GM19328 (cell line): Measurements from ENCODE around the gene ZIC1.

Experiments used
- ATAC-seq: cut with Tn5 transposase; IDR thresholded peaks from one replicate; pipeline ENCODE4 v1.9.1; 2021; ENCODE audit warnings: mild to moderate bottlenecking, moderate library complexity; ENCODE audit not compliant: unreplicated experiment

ZIC1 gene

DNA sequence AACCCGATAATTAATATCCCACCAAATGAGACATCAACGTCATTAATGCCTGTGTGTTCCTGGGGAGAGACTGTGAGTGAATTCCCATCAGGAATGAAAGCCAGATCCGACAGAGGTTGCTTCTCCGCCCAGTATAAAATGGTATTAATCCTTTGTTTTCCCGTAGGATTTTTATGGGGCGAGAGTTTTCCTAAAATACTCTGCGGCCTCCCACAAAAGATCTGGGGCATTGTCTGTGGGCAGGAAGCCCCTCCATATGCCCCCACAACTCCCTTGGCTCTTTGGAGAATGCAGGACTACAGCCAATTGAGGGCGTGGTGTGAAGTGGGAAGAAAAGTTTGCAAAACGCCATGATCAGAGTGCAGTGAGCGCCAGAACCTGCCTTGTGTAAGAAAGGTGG, 29.5 kb upstream of the ZIC1 start:
- no peak for ATAC-seq

GRCh38 chr3:147380387-147380951, 28.7 kb upstream of the ZIC1 start:
- ATAC-seq, result no peak

GRCh38 chr3:147380977-147381376, 28.2 kb upstream of the ZIC1 start:
- ATAC-seq, result no peak

GRCh38 chr3:147381596-147381995, 27.6 kb upstream of the ZIC1 start:
- no peak for ATAC-seq

GRCh38 chr3:147383617-147384016, 25.5 kb upstream of the ZIC1 start:
- no peak for ATAC-seq

DNA sequence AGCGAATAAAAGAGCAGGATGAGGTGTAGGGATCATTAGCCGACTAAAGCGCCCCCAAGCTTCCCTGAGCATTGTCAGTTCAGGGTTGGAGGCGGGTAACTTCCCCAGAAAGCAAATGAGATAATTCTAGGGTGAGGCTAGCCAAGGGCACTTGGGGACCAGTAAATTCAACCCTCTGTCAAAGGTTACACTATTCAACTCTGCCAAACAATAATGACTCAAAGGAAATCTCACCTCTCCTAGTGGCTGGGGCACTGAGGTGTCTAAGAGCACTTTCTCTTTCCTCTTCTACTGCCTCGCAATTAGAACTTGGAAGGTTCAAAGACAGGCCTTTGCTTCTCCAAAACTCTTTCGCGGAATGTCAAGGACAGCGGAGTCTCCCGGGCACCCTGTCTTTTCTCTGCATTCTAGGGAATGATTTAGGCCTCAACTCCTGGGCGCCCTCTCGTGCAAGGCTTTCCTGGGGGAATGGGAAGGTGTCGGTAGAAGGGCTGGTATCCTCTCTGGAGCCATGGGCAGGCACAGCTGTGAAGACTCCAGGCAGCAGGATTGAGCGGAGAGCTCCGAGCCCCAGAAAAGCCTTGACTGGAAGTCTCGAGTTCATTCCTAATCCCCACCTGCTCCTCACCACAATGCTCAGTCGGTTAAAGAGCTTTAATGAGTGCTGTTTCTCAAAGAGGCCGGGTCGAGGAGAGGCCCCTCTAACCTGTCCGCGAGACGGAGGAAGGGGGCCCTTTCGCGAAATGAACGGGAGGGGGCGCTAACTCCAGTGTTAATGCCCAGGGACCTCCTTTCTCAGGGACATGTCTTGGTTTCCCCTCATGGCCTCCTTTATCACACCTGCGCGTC, 24.7 kb upstream of the ZIC1 start:
- ATAC-seq, result no peak

DNA sequence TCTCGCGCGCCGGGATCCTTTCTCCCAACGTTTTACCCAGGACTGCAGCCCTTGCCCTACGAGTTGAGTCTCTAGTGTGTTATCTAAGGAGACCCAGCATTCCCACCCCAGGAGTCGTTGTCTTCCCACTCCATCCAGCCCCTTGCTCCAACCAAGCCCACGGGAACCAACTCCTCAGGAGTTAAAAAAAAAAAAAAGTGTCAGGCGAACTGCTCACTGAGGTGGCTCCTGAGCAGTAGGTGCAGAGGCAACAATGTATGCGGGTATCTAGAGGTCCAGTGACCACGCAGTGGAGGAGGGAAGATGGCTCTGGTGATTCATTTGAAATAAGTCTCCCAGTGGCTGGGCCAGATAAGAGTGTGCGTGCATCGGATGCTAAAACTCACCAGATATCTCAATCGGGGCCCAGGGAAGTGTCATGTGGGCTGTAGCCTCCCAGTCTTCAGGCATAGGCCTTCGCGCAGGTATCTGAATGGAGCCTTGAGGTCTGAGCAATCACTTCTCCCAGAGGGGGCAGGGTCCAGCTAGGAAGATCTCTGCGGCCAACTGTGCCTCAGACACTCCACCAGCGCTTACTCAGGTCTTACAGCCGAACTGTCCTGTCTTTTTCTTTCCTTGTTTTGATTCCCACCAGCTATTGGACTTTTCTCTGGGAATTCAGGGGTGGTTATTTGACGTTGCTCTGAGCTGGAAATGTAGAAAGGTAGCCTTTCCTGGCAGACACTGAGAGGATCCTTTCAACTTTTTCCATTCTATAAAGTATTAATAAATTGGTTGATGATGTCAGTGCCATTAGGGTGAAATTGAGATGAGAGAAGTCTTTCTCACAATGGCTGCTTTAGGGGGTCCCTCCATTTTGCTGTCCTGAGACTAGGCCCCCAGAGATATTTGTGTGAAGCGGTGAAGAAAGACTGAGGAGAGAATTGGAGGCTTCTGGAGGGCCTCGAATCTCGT, 23.8 kb upstream of the ZIC1 start:
- no peak for ATAC-seq

- ATAC-seq, result no peak
Measured at GRCh38 chr3:147387291-147387884, 21.8 kb upstream of the ZIC1 start.

DNA sequence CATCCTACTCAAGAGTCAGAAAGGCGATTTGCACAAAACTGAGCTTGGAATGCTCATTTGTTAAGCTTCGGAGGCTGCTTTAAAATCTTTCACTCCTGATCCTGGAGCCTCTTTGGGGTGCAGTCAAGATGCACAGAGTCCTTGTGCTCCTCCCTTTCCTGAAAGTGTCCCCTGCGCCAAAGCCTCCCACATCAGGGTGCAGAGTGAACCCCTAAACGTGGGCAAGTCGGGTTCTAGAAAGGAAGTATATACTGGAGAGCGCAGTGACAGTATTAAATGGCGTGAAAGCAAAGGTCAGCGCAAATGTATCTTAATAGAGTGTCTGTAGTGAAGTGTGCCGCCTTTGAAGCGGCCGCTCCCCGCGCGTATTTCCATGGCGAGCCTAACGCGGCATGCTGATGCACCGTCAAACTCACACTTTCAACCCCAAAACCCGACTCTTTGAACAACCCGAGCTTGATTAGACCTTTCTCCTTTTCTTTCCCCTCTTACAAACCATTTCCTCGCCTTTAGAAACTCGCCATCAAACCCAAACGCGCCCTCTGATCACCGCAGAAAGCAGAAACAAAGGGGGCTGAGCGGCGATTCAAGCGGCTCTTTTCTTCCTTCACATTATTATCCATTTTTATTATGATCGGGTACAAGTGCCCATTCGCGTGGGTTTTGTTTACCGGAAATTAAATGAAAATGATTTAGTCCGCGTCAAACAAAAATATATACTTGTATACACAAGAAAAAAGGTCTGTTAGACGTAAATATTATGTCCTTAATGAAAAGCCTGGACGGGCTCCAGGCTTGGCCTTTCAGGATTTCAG, 21.1 kb upstream of the ZIC1 start:
- ATAC-seq, result no peak

GRCh38 chr3:147388700-147389580, 20.2 kb upstream of the ZIC1 start:
- no peak for ATAC-seq

GRCh38 chr3:147389717-147390116, 19.4 kb upstream of the ZIC1 start:
- ATAC-seq, result no peak

GRCh38 chr3:147390589-147391569, 18.3 kb upstream of the ZIC1 start:
- ATAC-seq, result no peak

GRCh38 chr3:147391781-147392624, 17.2 kb upstream of the ZIC1 start:
- ATAC-seq, result no peak

DNA sequence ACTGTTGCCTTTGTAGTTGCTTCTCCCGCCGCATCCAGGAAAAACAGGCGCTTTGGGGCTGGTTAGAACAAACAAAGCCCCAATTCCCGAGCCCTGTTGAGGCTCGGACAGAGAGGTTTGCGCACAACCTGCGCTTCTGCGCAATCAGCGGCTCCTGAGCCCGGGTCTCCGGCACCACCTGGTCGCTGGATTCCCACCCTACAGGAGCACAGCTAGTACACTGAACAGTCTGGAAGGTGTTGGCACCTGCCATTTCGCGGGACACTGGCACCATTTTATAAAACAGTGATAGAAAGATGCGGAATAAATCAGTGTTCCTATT, 16.6 kb upstream of the ZIC1 start:
- no peak for ATAC-seq

DNA sequence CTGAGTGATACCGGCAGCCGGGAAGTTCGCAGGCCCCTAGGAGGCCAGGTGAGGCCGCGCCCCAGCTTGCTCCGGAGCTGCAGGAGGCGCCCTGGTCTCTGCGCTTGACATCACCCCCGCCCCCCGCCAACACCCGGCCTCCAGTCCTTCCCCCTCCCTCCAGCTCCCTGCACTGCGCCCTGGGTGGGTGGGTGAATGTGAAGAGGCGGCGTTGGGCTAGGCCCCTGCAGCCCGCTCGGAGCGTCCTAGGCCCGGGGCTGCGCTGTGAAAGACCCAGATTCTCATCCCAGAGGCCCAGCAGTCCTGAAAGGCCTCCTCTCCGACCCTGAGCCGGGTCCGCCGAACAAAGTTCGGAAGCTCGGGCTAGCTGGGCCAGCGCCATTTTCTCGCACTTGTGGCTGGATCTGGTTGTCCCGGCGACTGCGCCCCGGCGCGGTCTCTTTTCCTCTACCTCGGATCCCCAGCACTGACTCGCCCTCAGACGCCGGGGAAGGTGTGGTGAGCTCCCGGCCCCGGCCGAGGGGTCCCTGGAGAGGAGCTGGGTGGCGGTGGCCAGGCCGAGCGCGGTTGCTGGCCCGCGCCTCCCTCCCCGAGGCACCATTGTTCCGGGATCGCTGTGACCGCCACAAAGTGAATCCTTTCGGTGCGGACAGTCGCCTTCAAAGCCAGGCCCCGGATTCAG, 15.8 kb upstream of the ZIC1 start:
- no peak for ATAC-seq

- no peak for ATAC-seq
Measured at GRCh38 chr3:147393943-147394883, 15.0 kb upstream of the ZIC1 start.
